Measurements from ENCODE around the gene MED20. TPM values are rescaled to one million over a fixed set of nuclear protein-coding genes. Genes with fewer than 3 reads are reported as not detected.
A peak's percentile ranks its signal among the peaks of the same experiment; 100 is the strongest.

Gene MED20
- total and polyA plus RNA-seq, 2 of the 4 experiments (the other 2 are of a cell fraction): 24.8 to 38.2 TPM

- intact Hi-C loops (cut with micrococcal nuclease) (no loop called here), dilution Hi-C loops (cut with HindIII; ENCODE audit: low sequenced_read_pairs, unreplicated experiment) (no loop called here), in situ Hi-C loops (cut with MboI; ENCODE audit: low sequenced_read_pairs) (no loop called here)
- WGBS, 2 experiments (ENCODE audit: extremely low coverage in 2 of 2, insufficient read length in 1 of 2): no CpG with 5 or more reads among the region's 3 CpGs
- H3K4me2 ChIP-seq (ENCODE audit: low read depth, low read length): peak overlapping the region; percentile 75
- no peak overlapping the region for H3K23ac ChIP-seq (ENCODE audit: low read depth, low read length)
- no peak overlapping the region for H3K4me3 ChIP-seq (ENCODE audit: insufficient read depth, low read depth, low read length)
- ATAC-seq (ENCODE audit: low read depth): no peak
- H2AFZ ChIP-seq (replicated peaks; ENCODE audit: low read length, poor library complexity): no peak overlapping the region
- no peaks in the 10 kb centered on the region for H3K9me3 ChIP-seq (ENCODE audit: control insufficient read depth, insufficient read depth, low read length)
- H3K18ac ChIP-seq (ENCODE audit: low read depth, low read length): no peak overlapping the region
- peaks cover 3% of the 10 kb centered on the region for H3K36me3 ChIP-seq (ENCODE audit: control insufficient read depth, insufficient read depth, low read length)
- no peak overlapping the region for H4K91ac ChIP-seq (ENCODE audit: insufficient read depth, low read depth, low read length)
- peak overlapping the region; percentile 3 for H2BK5ac ChIP-seq (ENCODE audit: low read depth, low read length, poor library complexity, severe bottlenecking)
- H3K9me1 ChIP-seq (ENCODE audit: insufficient read depth, low read length): peaks cover 3% of the 10 kb centered on the region; the same call in 1 of the 2 replicates
- H2BK20ac ChIP-seq (ENCODE audit: low read depth, low read length): no peak overlapping the region
- POLR2A ChIA-PET (ENCODE audit: unreplicated experiment): no interaction called here
- H4K5ac ChIP-seq (ENCODE audit: low read depth, low read length): no peak overlapping the region
- DNase-seq: no peak
- no peaks in the 10 kb centered on the region; the same call in 1 of the 2 replicates for H4K20me1 ChIP-seq (ENCODE audit: insufficient read depth, low read length)
- no peak overlapping the region for H3K56ac ChIP-seq (ENCODE audit: extremely low read depth, insufficient read depth, low read length)
- H2BK15ac ChIP-seq (ENCODE audit: low read depth, low read length): no peak overlapping the region
- H3K14ac ChIP-seq (replicated peaks; ENCODE audit: low read depth, low read length): no peak overlapping the region
- peak overlapping the region; percentile 53; the same call in 1 of the 2 replicates for H3K27ac ChIP-seq (ENCODE audit: insufficient read depth, low read length)
- H3K27me3 ChIP-seq (ENCODE audit: control insufficient read depth, insufficient read depth, low read length): no peaks in the 10 kb centered on the region
- no peak overlapping the region for H2BK120ac ChIP-seq (ENCODE audit: low read depth, low read length)
- H3K9ac ChIP-seq (ENCODE audit: low read depth, low read length): peak overlapping the region; percentile 54; the same call in 1 of the 2 replicates
- TF ChIP-seq CTCF (conservative IDR thresholded peaks at IDR 0.05; ENCODE audit: low read depth, low read length) (no peak), RAD21 (IDR thresholded peaks at IDR 0.05; ENCODE audit: low read length) (no peak), MXI1 (IDR thresholded peaks at IDR 0.05; ENCODE audit: borderline replicate concordance, low read depth, low read length) (no peak), SMC3 (IDR thresholded peaks at IDR 0.05; ENCODE audit: low read depth, low read length) (no peak), RCOR1 (IDR thresholded peaks at IDR 0.05; ENCODE audit: insufficient replicate concordance, low read length) (no peak)
- TF ChIP-seq, protein P1, sequence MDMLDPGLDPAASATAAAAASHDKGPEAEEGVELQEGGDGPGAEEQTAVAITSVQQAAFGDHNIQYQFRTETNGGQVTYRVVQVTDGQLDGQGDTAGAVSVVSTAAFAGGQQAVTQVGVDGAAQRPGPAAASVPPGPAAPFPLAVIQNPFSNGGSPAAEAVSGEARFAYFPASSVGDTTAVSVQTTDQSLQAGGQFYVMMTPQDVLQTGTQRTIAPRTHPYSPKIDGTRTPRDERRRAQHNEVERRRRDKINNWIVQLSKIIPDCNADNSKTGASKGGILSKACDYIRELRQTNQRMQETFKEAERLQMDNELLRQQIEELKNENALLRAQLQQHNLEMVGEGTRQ (IDR thresholded peaks at IDR 0.05; ENCODE audit: low read depth, low read length): no peak
- TF ChIP-seq, protein P2, sequence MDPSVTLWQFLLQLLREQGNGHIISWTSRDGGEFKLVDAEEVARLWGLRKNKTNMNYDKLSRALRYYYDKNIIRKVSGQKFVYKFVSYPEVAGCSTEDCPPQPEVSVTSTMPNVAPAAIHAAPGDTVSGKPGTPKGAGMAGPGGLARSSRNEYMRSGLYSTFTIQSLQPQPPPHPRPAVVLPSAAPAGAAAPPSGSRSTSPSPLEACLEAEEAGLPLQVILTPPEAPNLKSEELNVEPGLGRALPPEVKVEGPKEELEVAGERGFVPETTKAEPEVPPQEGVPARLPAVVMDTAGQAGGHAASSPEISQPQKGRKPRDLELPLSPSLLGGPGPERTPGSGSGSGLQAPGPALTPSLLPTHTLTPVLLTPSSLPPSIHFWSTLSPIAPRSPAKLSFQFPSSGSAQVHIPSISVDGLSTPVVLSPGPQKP (IDR thresholded peaks at IDR 0.05; ENCODE audit: borderline replicate concordance, low read depth, low read length): no peak
- H2AK9ac ChIP-seq (replicated peaks; ENCODE audit: low read depth, low read length, poor library complexity): no peak overlapping the region
- BruUV-seq (replicated peaks): no TSS peak
- CTCF ChIA-PET: interaction anchor here (0.8 to 1.0 kb wide), 2 partner anchors 109 to 171 kb away, joined by 3 to 4 read pairs; partner anchors contain the start of gene TOMM6
- peak overlapping the region; percentile 53 to 83; a peak in 1 of 4 replicates for H4K8ac ChIP-seq (ENCODE audit: low read depth in 2 of 2, low read length in 2 of 2)
- H3K4ac ChIP-seq (ENCODE audit: low read depth, low read length): no peak overlapping the region
- H2AK5ac ChIP-seq (ENCODE audit: low read depth, low read length): no peak overlapping the region
- H3K4me1 ChIP-seq (ENCODE audit: control insufficient read depth, insufficient read depth, low read length): peaks cover 2% of the 10 kb centered on the region; the same call in 1 of the 2 replicates
- H3K79me1 ChIP-seq (ENCODE audit: low read depth in 1 of 2, low read length in 2 of 2): peaks cover 7 to 17% of the 10 kb centered on the region in 2 experiments; a peak in 3 of 4 replicates
These were observed 24.7 kb downstream of the MED20 start for GRCh38 chr6:41896281-41896680.
